Measurements from ENCODE around the gene C17orf50.

Gene C17orf50

DNA sequence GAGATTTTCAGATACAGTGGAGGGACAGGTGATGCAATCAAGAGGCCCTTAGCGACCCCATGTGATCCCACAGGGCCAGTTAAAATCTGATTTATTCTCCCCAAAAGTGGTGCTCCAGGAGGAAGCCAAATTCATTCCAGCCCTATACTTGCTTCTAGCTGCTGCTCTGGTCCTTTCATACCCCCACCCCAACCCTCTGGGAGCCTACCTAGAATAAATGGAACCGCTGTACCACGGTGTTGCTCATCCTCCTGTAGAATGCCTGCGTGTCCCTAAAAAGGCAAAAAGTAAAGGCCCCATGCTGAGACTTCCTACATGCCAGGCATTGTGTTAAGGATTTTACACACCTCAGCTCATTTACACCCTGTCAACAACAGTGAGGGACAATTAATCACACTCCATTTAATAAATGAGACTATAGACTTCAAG, 31.3 kb upstream of the C17orf50 start:
- TF ChIP-seq POLR2A (IDR thresholded peaks at IDR 0.05; ENCODE audit: low read depth, low read length): no peak
- FAIRE-seq (no peak), DNase-seq (ENCODE audit: insufficient read length, low spot score) (no peak)

DNA sequence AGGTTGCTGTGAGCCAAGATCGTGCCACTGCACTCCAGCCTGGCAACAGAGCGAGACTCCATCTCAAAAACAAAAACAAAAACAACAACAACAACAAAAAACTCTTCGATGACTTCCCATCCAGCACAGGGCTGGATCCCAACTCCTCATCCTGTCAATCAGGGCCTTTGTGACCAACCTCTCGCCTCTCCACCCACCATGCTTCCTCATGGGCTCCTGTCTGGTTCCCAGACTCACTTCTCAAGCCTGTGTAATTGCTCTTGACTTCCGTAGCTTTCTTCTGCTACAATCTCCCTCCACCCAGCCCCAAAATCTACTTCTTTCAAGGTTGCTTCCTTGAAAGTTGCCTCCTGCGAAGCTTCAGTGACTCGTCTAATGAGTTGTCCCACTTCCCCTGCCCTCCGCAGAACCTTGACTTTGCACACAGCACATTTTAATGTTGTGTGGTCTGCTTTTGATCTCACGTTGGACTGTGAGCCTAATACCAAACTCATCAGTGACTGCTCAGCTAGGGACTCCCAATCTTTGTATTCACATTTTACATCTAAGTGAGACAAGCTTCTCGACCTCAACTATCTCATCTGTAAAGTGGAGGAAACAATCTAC, 30.2 kb upstream of the C17orf50 start:
- no peak for DNase-seq (ENCODE audit: insufficient read length, low spot score)
- FAIRE-seq: no peak
- no peak for TF ChIP-seq POLR2A (IDR thresholded peaks at IDR 0.05; ENCODE audit: low read depth, low read length)

DNA sequence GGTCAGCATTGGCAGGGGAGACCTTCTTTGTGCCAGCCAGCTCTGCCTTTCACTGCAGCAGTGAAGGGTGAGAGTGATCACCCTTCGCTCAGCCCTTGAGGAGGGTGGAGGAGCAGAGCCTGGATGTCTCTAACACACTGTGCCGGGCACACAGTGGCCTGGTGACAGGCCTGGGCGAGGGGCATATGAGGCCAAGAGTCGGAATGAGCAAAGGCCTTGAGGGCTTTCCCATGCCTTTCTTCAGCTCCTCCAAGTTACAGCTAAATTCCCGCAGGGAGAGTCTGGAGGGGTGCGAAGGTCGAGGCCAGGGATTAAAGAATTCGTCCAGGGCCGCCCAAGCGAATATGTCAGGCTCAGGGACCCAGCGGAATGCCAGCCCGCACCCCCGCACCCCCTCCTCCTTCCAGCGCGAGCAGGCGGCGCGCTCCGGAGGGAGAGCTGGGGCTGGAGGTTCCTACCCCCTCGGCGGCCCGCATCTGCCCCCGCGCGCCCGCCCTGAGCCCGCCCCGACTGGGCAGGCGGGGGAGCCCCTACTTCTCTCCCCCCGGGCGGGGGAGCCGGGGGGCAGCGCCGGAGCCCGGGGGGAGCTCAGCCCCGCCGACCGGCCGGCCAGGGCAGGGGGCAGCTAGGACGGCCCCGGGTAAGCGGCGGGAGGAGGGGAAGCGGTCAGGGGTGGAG, 29.3 kb upstream of the C17orf50 start, which contains the start of gene RASL10B:
TSS of gene RASL10B (plus strand) at position 401 of the 678 bp plus-strand sequence. CDS start 3,546 bp downstream, outside the sequence.
- TF ChIP-seq POLR2A (IDR thresholded peaks at IDR 0.05; ENCODE audit: low read depth, low read length): no peak
- DNase-seq (ENCODE audit: insufficient read length, low spot score) (no peak), FAIRE-seq (no peak)

DNA sequence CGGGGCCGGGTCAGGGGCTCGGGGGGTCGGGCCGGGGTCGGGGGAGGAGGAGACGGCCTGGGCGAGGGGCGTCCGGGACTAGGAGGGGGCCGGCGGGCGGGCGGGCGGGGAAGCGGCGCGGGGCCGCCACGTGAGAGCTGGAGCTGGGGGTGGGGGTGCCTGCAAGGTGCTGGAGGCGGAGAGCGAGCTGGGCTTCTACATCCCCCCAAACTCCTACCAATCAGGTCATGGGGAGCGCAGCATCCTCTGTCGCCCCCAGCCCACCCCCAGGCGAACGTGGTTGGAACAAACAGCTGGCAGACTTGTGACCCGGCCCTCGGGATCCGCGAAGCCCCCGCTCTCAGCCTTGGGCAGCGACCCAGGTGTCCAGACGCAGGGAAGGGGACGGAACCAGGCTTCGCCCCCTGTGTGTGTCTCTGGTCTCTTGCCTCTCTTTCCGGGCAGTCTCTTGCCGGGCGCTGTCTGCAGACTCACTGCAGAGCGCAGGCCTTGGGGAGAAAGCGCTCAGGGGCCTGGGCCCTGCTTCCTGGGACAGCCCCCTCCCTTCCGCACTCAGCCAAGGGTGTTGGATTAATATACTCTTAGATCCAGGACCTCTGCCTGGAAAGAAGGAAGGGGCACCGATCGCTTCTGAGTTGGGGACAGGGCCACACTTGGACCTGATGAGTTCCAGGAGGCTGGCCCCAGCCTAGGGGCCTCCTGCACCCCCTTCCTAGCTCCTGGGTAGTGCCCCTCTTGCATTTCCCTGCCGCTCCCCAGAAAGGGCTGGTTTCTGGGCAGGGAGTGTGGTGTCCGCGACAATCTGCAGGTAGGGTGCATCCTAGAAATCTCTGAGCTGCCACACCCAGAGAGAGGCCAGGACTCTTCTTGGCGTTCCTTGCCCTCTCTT, 28.5 kb upstream of the C17orf50 start:
- no peak for DNase-seq (ENCODE audit: insufficient read length, low spot score)
- no peak for TF ChIP-seq POLR2A (IDR thresholded peaks at IDR 0.05; ENCODE audit: low read depth, low read length)
- FAIRE-seq: no peak

DNA sequence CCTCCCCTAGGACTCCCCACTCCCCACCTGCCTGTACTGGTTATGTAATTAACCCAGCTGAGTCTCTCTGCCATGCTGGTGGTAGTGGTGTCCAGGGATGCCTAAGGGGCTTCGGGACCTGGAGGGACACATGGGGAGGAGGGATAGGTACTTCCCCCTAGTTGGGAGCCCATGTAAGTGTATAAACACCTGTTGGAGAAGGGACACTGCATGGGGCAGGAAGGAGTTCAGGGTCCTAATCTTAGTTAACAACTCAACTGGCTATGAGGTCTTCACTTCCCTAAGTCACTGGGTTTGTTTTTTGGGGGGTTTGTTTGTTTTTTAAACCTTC, 27.9 kb upstream of the C17orf50 start:
- no peak for FAIRE-seq
- no peak for TF ChIP-seq POLR2A (IDR thresholded peaks at IDR 0.05; ENCODE audit: low read depth, low read length)
- DNase-seq (ENCODE audit: insufficient read length, low spot score): no peak

DNA sequence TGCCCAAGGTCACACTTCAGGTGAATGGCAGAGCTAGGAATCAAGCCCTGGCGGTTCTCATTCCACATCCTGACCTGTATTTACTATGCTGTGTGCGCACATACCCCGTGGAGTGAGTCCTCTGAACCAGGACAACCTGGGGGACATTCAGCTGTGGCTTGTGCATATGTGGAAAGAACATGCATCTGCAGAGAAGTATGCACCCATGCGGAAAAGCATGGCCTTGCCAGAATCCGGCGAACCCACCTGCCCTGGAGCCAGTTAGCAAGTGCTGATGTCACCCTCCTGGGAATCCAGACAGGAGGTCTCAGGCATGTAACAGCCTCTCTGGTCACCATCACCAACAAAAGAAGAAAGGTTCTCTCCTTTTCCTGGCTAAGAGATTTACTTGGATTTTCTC, 27.3 kb upstream of the C17orf50 start:
- no peak for DNase-seq (ENCODE audit: insufficient read length, low spot score)
- TF ChIP-seq POLR2A (IDR thresholded peaks at IDR 0.05; ENCODE audit: low read depth, low read length): no peak
- no peak for FAIRE-seq

DNA sequence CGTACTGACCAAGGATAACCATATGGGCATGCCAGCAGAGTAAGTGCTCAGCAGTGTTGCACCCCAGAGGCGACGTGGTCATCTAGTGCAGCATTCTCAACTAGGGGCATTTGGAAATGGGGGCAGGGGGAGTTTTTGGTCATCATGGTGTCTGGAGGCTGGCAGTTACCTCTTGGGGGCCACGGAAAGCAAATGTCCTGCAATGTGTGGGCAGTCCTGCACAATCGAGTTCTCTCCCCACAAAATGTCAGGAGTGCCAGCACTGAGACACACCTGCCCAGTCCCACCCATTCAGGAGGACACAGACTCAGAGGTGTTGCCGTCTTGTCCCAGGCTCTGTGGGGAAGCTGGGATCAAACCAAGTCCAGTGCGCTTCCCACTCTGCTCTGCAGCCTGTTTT, 26.3 kb upstream of the C17orf50 start:
- TF ChIP-seq POLR2A (IDR thresholded peaks at IDR 0.05; ENCODE audit: low read depth, low read length): no peak
- DNase-seq (ENCODE audit: insufficient read length, low spot score) (no peak), FAIRE-seq (no peak)

DNA sequence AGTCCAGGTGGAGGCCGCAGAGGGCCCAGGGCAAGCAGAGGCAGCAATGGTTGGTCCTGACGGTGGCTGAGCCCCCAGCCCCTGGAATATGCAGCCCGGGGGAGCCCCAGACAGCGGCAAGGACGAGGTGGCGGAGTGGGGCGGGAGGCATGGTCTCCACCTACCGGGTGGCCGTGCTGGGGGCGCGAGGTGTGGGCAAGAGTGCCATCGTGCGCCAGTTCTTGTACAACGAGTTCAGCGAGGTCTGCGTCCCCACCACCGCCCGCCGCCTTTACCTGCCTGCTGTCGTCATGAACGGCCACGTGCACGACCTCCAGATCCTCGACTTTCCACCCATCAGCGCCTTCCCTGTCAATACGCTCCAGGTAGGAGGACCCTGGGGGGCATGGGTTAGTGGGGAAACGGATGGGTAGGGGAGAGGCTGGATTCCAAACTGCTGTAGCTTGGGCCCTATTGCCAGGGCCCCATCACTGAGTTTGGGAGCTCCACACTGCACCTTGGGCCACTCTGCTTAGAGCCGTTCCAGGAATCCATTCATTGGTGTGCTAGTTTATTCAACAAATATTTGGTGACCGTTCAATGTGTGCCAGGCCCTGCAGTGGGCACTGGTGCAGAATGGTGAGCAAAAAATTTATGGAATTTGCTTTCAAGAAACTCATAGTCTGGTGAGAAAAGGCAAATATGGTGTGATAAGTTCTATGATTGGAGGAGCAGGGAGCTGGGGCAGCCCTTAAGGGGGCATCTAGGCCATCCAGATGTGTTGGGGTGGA, 25.5 kb upstream of the C17orf50 start:
- DNase-seq (ENCODE audit: insufficient read length, low spot score) (no peak), FAIRE-seq (no peak)
- TF ChIP-seq POLR2A (IDR thresholded peaks at IDR 0.05; ENCODE audit: low read depth, low read length): no peak

- no peak for FAIRE-seq
- no peak for TF ChIP-seq POLR2A (IDR thresholded peaks at IDR 0.05; ENCODE audit: low read depth, low read length)
- no peak for DNase-seq (ENCODE audit: insufficient read length, low spot score)
Measured at GRCh38 chr17:35736236-35736635, 24.5 kb upstream of the C17orf50 start.

DNA sequence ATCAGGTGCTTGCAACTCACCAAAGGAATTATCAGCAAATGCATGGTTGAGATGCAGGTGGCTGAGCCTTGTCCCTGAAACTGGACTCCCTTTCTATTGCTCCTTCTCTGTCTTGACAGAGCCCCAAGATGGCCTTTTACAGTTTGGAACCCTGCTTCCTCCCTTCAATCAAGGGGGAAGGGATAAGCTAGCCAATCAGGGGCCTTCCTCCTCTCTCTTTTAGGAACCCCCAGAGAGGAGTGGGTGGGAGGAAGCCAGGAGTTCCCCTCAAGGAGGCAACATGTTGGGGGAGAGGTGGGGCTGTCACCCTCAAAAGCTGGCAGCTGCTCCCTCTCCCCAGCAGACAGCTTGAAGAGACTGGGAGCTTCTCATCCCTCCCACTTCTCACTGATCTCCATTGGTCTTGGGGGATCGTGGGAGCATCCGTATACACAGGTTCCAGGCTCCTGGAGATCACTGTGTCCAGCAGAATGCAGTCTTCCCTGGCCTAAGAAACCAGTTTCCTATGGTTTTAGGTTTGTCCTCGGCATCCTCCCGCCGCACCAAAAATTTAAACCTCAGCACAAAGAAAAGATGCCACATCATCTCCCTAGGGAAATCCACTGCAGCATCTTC, 22.1 kb upstream of the C17orf50 start:
- DNase-seq (ENCODE audit: insufficient read length, low spot score) (no peak), FAIRE-seq (no peak)
- TF ChIP-seq POLR2A (IDR thresholded peaks at IDR 0.05; ENCODE audit: low read depth, low read length): no peak

GRCh38 chr17:35740216-35740615, 20.5 kb upstream of the C17orf50 start:
- no peak for DNase-seq (ENCODE audit: insufficient read length, low spot score)
- no peak for FAIRE-seq
- TF ChIP-seq POLR2A (IDR thresholded peaks at IDR 0.05; ENCODE audit: low read depth, low read length): no peak

GRCh38 chr17:35740997-35741931, 19.4 kb upstream of the C17orf50 start:
- no peak for TF ChIP-seq POLR2A (IDR thresholded peaks at IDR 0.05; ENCODE audit: low read depth, low read length)
- DNase-seq (ENCODE audit: insufficient read length, low spot score) (no peak), FAIRE-seq (no peak)
